B cell (primary cell): ENCODE data around the gene RFX2. TPM values are rescaled to one million over a fixed set of nuclear protein-coding genes. Genes with fewer than 3 reads are reported as not detected.

Experiments
- ATAC-seq: fragments of 200-7000 bp; cut with Tn5 transposase; one replicate; pipeline ENCODE4 v1.10.0; 2021; ENCODE audit warnings: low read depth, mild to moderate bottlenecking, moderate number of reproducible peaks, moderate library complexity
- CTCF ChIA-PET: fragments of 350-600 bp; sonication (Branson Sonifier 250); formaldehyde crosslinking; loops from one replicate; lab custom pipeline; 2021; ENCODE audit warnings: antibody characterized with exemption, inconsistent platforms; lab: Charles Lee
- POLR2A ChIA-PET: fragments of 350-600 bp; sonication (Branson Sonifier 250); formaldehyde crosslinking; loops from one replicate; lab custom pipeline; 2021; ENCODE audit warnings: antibody characterized with exemption; lab: Charles Lee
- DNase-seq: peaks from one replicate; pipeline ENCODE4 v3.0.0; 2013
- H2AFZ ChIP-seq: 2 replicates; pipeline ENCODE4 v1.6.1; 2012; ENCODE audit warnings: mild to moderate bottlenecking, low read depth, low read length; ENCODE audit not compliant: insufficient read depth, poor library complexity, severe bottlenecking
- H3K27ac ChIP-seq, 2 donors: 1 replicate in 1 of 2; 2 replicates in 1 of 2; pipeline ENCODE4 v1.5.1; 2012 to 2013; ENCODE audit warnings: low read length in 2 of 2, mild to moderate bottlenecking in 2 of 2, moderate library complexity in 1 of 2
- H3K27me3 ChIP-seq, 4 experiments: fragments of 200-600 bp in 1 of 4; sonication (generic) in 1 of 4; replicated peaks in 1 of 4; 1 replicate in 2 of 4; 2 replicates in 2 of 4; pipeline versions ENCODE4 v1.6.1 to v1.7.0; 2013 to 2016; ENCODE audit warnings: low read length in 3 of 4, mild to moderate bottlenecking in 2 of 4, mixed read lengths in 1 of 4, moderate library complexity in 1 of 4; ENCODE audit not compliant: insufficient read depth in 4 of 4, control insufficient read depth in 3 of 4; ENCODE audit errors: control extremely low read depth in 1 of 4
- H3K36me3 ChIP-seq, 2 experiments: replicated peaks in 1 of 2; 1 replicate in 1 of 2; 2 replicates in 1 of 2; pipeline versions ENCODE4 v1.6.1 to v1.7.1; 2013; ENCODE audit warnings: low read length in 1 of 2; ENCODE audit not compliant: insufficient read depth in 2 of 2, control insufficient read depth in 1 of 2; ENCODE audit errors: control extremely low read depth in 1 of 2, extremely low read depth in 1 of 2
- H3K4me1 ChIP-seq, 2 donors: fragments of 200-600 bp in 1 of 2; sonication (generic) in 1 of 2; 1 replicate in 1 of 2; 2 replicates in 1 of 2; pipeline versions ENCODE4 v1.5.1 to v1.6.1; 2013 to 2017; ENCODE audit warnings: low read length in 2 of 2; ENCODE audit not compliant: control insufficient read depth in 2 of 2, insufficient read depth in 2 of 2
- H3K4me2 ChIP-seq: replicated peaks from 2 replicates; pipeline ENCODE3; 2012; ENCODE audit warnings: mild to moderate bottlenecking, low read depth, low read length; ENCODE audit not compliant: poor library complexity, severe bottlenecking
- H3K4me3 ChIP-seq, 5 experiments: fragments of 200-600 bp in 1 of 5; sonication (generic) in 1 of 5; 1 replicate in 3 of 5; 2 replicates in 2 of 5; pipeline versions ENCODE4 v1.5.1 to v1.7.0; 2011 to 2016; ENCODE audit warnings: low read length in 4 of 5, mild to moderate bottlenecking in 4 of 5, low read depth in 2 of 5, control low read depth in 1 of 5, moderate library complexity in 1 of 5; ENCODE audit not compliant: insufficient read depth in 1 of 5; ENCODE audit errors: control extremely low read depth in 1 of 5, extremely low read depth in 1 of 5
- H3K79me2 ChIP-seq: fragments of 200-600 bp; sonication (generic); one replicate; pipeline ENCODE4 v1.6.0; 2016; ENCODE audit warnings: low read length; ENCODE audit not compliant: control insufficient read depth, insufficient read depth
- H3K9ac ChIP-seq: fragments of 200-600 bp; sonication (generic); 2 replicates; pipeline ENCODE4 v1.6.1; 2017; ENCODE audit warnings: mild to moderate bottlenecking, low read length, moderate library complexity
- H3K9me3 ChIP-seq, 3 donors: one replicate each; pipeline versions ENCODE4 v1.6.1 to v1.7.1; 2013; ENCODE audit warnings: low read length in 2 of 3; ENCODE audit not compliant: control insufficient read depth in 2 of 3, insufficient read depth in 1 of 3; ENCODE audit errors: control extremely low read depth in 1 of 3
- H4K20me1 ChIP-seq: 2 replicates; pipeline ENCODE4 v1.6.0; 2012; ENCODE audit warnings: mild to moderate bottlenecking, low read length; ENCODE audit not compliant: insufficient read depth, control insufficient read depth, poor library complexity, severe bottlenecking
- H3K27ac Mint-ChIP-seq: one replicate; pipeline ENCODE4 v1.8.0; 2021; ENCODE audit warnings: mixed read lengths
- H3K27me3 Mint-ChIP-seq: one replicate; pipeline ENCODE4 v1.8.0; 2021; ENCODE audit warnings: mixed read lengths
- H3K4me1 Mint-ChIP-seq: one replicate; pipeline ENCODE4 v1.8.0; 2021; ENCODE audit warnings: mixed read lengths
- H3K4me3 Mint-ChIP-seq: one replicate; pipeline ENCODE4 v1.8.0; 2021; ENCODE audit warnings: mixed read lengths
- H3K9me3 Mint-ChIP-seq: one replicate; pipeline ENCODE4 v1.8.0; 2022; ENCODE audit warnings: mixed read lengths; ENCODE audit not compliant: insufficient read depth
- EZH2 ChIP-seq: IDR thresholded peaks from 2 replicates; pipeline ENCODE4 v1.6.1; 2012; ENCODE audit warnings: borderline replicate concordance, low read depth, mild to moderate bottlenecking, moderate library complexity, low read length; ENCODE audit not compliant: insufficient read depth, poor library complexity, severe bottlenecking
- WGBS: methylation state at CpG from one replicate; pipeline ENCODE4 v1.1.5; 2013; ENCODE audit warnings: missing lambda C conversion rate; ENCODE audit not compliant: insufficient coverage; 5-methylcytosine and 5-hydroxymethylcytosine counted together
- intact Hi-C: fragments of 100-400 bp; cut with micrococcal nuclease; formaldehyde crosslinking; loops from one replicate; pipeline ENCODE4 v1.10.0; 2022
- polyA plus RNA-seq: library from polyadenylated mRNA; depleted of rRNA; stranded (reverse); fragments of >200 nt; gene quantifications from 2 replicates; pipeline ENCODE4 v1.2.3, GENCODE V29; 2012
- total RNA-seq, 2 donors: library from RNA; stranded (reverse); fragments of 120-200 nt in 1 of 2; gene quantifications; 1 replicate in 1 of 2; 2 replicates in 1 of 2; pipeline versions ENCODE4 v1.2.3 to v1.2.4, GENCODE V29; 2013 to 2022
- TF ChIP-seq, protein P1 (sequence below): fragments of 200-600 bp; IDR thresholded peaks from one replicate; pipeline ENCODE4 v1.8.0; 2022; ENCODE audit warnings: antibody characterized with exemption, mild to moderate bottlenecking

The RFX2 gene
- total and polyA plus RNA-seq, 2 donors (not counting 1 experiment from before 2014, with no cell fraction given): 7.1 to 8.6 TPM

DNA sequence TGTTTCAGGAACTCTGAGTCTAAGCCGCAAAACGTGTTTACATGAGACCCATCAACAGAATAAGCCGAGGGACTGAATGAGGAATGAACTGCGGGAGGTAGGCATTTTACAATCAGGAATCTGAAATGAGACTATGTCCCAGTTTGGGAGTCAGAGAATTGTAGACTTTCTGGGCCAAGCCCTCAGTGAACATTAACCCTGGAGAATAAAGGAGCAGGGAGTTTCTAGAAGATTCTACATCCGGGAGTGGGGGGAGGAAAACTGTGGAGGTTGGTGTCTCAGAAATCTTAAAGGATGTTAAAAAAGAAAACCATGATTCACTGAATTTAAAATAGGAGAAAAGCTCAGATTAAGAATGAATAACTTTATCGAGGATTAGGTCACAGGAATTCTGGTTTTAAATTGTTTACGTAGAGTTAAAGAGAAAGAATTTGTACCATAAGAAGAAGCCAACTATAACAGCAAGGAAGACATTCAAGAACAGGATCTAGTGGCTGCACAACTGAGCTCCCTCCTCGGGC, 18.5 kb downstream of the RFX2 start:
- CTCF ChIA-PET: no interaction called here
- ATAC-seq (no peak), DNase-seq (no peak)
- 87% methylated on average over 5 of the region's 8 CpGs for WGBS
- H3K36me3 ChIP-seq: no peaks in the 10 kb centered on the region
- H3K9ac ChIP-seq: no peak overlapping the region
- no peak overlapping the region for H3K27ac Mint-ChIP-seq
- POLR2A ChIA-PET: interaction anchor here (0.7 kb wide), 1 partner anchor 63 kb away, joined by 11 read pairs; no protein-coding TSS in a partner anchor
- peaks cover 17 to 19% of the 10 kb centered on the region in 2 donors for H3K4me1 ChIP-seq
- H3K4me3 ChIP-seq: no peak overlapping the region
- no peak overlapping the region for H3K4me3 Mint-ChIP-seq
- no peak for TF ChIP-seq EZH2
- TF ChIP-seq, protein P1, sequence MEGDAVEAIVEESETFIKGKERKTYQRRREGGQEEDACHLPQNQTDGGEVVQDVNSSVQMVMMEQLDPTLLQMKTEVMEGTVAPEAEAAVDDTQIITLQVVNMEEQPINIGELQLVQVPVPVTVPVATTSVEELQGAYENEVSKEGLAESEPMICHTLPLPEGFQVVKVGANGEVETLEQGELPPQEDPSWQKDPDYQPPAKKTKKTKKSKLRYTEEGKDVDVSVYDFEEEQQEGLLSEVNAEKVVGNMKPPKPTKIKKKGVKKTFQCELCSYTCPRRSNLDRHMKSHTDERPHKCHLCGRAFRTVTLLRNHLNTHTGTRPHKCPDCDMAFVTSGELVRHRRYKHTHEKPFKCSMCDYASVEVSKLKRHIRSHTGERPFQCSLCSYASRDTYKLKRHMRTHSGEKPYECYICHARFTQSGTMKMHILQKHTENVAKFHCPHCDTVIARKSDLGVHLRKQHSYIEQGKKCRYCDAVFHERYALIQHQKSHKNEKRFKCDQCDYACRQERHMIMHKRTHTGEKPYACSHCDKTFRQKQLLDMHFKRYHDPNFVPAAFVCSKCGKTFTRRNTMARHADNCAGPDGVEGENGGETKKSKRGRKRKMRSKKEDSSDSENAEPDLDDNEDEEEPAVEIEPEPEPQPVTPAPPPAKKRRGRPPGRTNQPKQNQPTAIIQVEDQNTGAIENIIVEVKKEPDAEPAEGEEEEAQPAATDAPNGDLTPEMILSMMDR: no peak
- intact Hi-C loops: no loop called here
- no peaks in the 10 kb centered on the region for H3K27me3 Mint-ChIP-seq
- H3K27me3 ChIP-seq: no peaks in the 10 kb centered on the region
- no peaks in the 10 kb centered on the region for H3K9me3 ChIP-seq
- H3K4me2 ChIP-seq: no peak overlapping the region
- H3K27ac ChIP-seq: no peak overlapping the region
- no peaks in the 10 kb centered on the region for H4K20me1 ChIP-seq
- H3K79me2 ChIP-seq: no peaks in the 10 kb centered on the region
- H2AFZ ChIP-seq: no peak overlapping the region
- H3K4me1 Mint-ChIP-seq: peaks cover 17% of the 10 kb centered on the region
- no peaks in the 10 kb centered on the region for H3K9me3 Mint-ChIP-seq

DNA sequence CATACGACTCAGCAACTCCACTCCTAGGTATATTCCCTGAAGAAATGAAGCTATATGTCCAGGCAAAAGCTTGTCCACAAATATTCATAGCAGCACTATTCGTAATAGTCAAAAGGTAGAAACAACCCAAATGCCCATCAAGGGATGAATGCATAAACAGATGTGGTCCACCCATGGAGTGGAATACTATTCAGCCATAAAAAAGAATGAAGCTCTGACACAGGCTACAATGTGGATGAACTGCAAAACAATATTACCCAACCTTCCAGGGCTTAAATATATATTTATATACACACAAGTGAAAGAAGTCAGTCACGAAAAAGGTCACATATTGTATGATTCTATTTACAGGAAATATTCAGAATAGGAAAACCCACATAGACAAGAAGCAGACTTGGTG, 19.7 kb downstream of the RFX2 start:
- H3K9me3 Mint-ChIP-seq: no peaks in the 10 kb centered on the region
- Histone ChIP-seq H3K9ac (no peak overlapping the region), H3K9me3 (no peaks in the 10 kb centered on the region), H4K20me1 (no peaks in the 10 kb centered on the region), H3K79me2 (no peaks in the 10 kb centered on the region), H3K4me1 (peaks cover 26 to 28% of the 10 kb centered on the region in 2 donors), H2AFZ (no peak overlapping the region), H3K36me3 (no peaks in the 10 kb centered on the region), H3K27me3 (no peaks in the 10 kb centered on the region), H3K27ac (no peak overlapping the region), H3K4me2 (no peak overlapping the region), H3K4me3 (no peak overlapping the region)
- H3K27me3 Mint-ChIP-seq: no peaks in the 10 kb centered on the region
- H3K4me3 Mint-ChIP-seq: no peak overlapping the region
- intact Hi-C loops: no loop called here
- POLR2A ChIA-PET: interaction anchor here (0.5 to 0.8 kb wide), 3 partner anchors 17 to 414 kb away, joined by 3 to 6 read pairs (median 4); no protein-coding TSS in a partner anchor
- peaks cover 24% of the 10 kb centered on the region for H3K4me1 Mint-ChIP-seq
- DNase-seq: no peak
- H3K27ac Mint-ChIP-seq: no peak overlapping the region
- WGBS: 86% methylated on average over 1 of the region's 3 CpGs
- CTCF ChIA-PET: interaction anchor here (1.1 kb wide), 1 partner anchor 9 kb away, joined by 3 read pairs; no protein-coding TSS in a partner anchor
- ATAC-seq: no peak
- TF ChIP-seq EZH2: no peak
- TF ChIP-seq, protein P1: no peak
